B cell (primary cell): ENCODE data around the gene BPIFB6. TPM values are rescaled to one million over a fixed set of nuclear protein-coding genes. Genes with fewer than 3 reads are reported as not detected.

Source experiments
- ATAC-seq: fragments of 200-7000 bp; cut with Tn5 transposase; one replicate; pipeline ENCODE4 v1.10.0; 2021; ENCODE audit warnings: low read depth, mild to moderate bottlenecking, moderate number of reproducible peaks, moderate library complexity
- CTCF ChIA-PET: fragments of 350-600 bp; sonication (Branson Sonifier 250); formaldehyde crosslinking; loops from one replicate; lab custom pipeline; 2021; ENCODE audit warnings: antibody characterized with exemption, inconsistent platforms; lab: Charles Lee
- POLR2A ChIA-PET: fragments of 350-600 bp; sonication (Branson Sonifier 250); formaldehyde crosslinking; loops from one replicate; lab custom pipeline; 2021; ENCODE audit warnings: antibody characterized with exemption; lab: Charles Lee
- DNase-seq: peaks from one replicate; pipeline ENCODE4 v3.0.0; 2013
- H2AFZ ChIP-seq: 2 replicates; pipeline ENCODE4 v1.6.1; 2012; ENCODE audit warnings: mild to moderate bottlenecking, low read depth, low read length; ENCODE audit not compliant: insufficient read depth, poor library complexity, severe bottlenecking
- H3K27ac ChIP-seq, 2 donors: 1 replicate in 1 of 2; 2 replicates in 1 of 2; pipeline ENCODE4 v1.5.1; 2012 to 2013; ENCODE audit warnings: low read length in 2 of 2, mild to moderate bottlenecking in 2 of 2, moderate library complexity in 1 of 2
- H3K27me3 ChIP-seq, 4 experiments: fragments of 200-600 bp in 1 of 4; sonication (generic) in 1 of 4; replicated peaks in 1 of 4; 1 replicate in 2 of 4; 2 replicates in 2 of 4; pipeline versions ENCODE4 v1.6.1 to v1.7.0; 2013 to 2016; ENCODE audit warnings: low read length in 3 of 4, mild to moderate bottlenecking in 2 of 4, mixed read lengths in 1 of 4, moderate library complexity in 1 of 4; ENCODE audit not compliant: insufficient read depth in 4 of 4, control insufficient read depth in 3 of 4; ENCODE audit errors: control extremely low read depth in 1 of 4
- H3K36me3 ChIP-seq, 2 experiments: replicated peaks in 1 of 2; 1 replicate in 1 of 2; 2 replicates in 1 of 2; pipeline versions ENCODE4 v1.6.1 to v1.7.1; 2013; ENCODE audit warnings: low read length in 1 of 2; ENCODE audit not compliant: insufficient read depth in 2 of 2, control insufficient read depth in 1 of 2; ENCODE audit errors: control extremely low read depth in 1 of 2, extremely low read depth in 1 of 2
- H3K4me1 ChIP-seq, 2 donors: fragments of 200-600 bp in 1 of 2; sonication (generic) in 1 of 2; 1 replicate in 1 of 2; 2 replicates in 1 of 2; pipeline versions ENCODE4 v1.5.1 to v1.6.1; 2013 to 2017; ENCODE audit warnings: low read length in 2 of 2; ENCODE audit not compliant: control insufficient read depth in 2 of 2, insufficient read depth in 2 of 2
- H3K4me2 ChIP-seq: replicated peaks from 2 replicates; pipeline ENCODE3; 2012; ENCODE audit warnings: mild to moderate bottlenecking, low read depth, low read length; ENCODE audit not compliant: poor library complexity, severe bottlenecking
- H3K4me3 ChIP-seq, 5 experiments: fragments of 200-600 bp in 1 of 5; sonication (generic) in 1 of 5; 1 replicate in 3 of 5; 2 replicates in 2 of 5; pipeline versions ENCODE4 v1.5.1 to v1.7.0; 2011 to 2016; ENCODE audit warnings: low read length in 4 of 5, mild to moderate bottlenecking in 4 of 5, low read depth in 2 of 5, control low read depth in 1 of 5, moderate library complexity in 1 of 5; ENCODE audit not compliant: insufficient read depth in 1 of 5; ENCODE audit errors: control extremely low read depth in 1 of 5, extremely low read depth in 1 of 5
- H3K79me2 ChIP-seq: fragments of 200-600 bp; sonication (generic); one replicate; pipeline ENCODE4 v1.6.0; 2016; ENCODE audit warnings: low read length; ENCODE audit not compliant: control insufficient read depth, insufficient read depth
- H3K9ac ChIP-seq: fragments of 200-600 bp; sonication (generic); 2 replicates; pipeline ENCODE4 v1.6.1; 2017; ENCODE audit warnings: mild to moderate bottlenecking, low read length, moderate library complexity
- H3K9me3 ChIP-seq, 3 donors: one replicate each; pipeline versions ENCODE4 v1.6.1 to v1.7.1; 2013; ENCODE audit warnings: low read length in 2 of 3; ENCODE audit not compliant: control insufficient read depth in 2 of 3, insufficient read depth in 1 of 3; ENCODE audit errors: control extremely low read depth in 1 of 3
- H4K20me1 ChIP-seq: 2 replicates; pipeline ENCODE4 v1.6.0; 2012; ENCODE audit warnings: mild to moderate bottlenecking, low read length; ENCODE audit not compliant: insufficient read depth, control insufficient read depth, poor library complexity, severe bottlenecking
- H3K27ac Mint-ChIP-seq: one replicate; pipeline ENCODE4 v1.8.0; 2021; ENCODE audit warnings: mixed read lengths
- H3K27me3 Mint-ChIP-seq: one replicate; pipeline ENCODE4 v1.8.0; 2021; ENCODE audit warnings: mixed read lengths
- H3K4me1 Mint-ChIP-seq: one replicate; pipeline ENCODE4 v1.8.0; 2021; ENCODE audit warnings: mixed read lengths
- H3K4me3 Mint-ChIP-seq: one replicate; pipeline ENCODE4 v1.8.0; 2021; ENCODE audit warnings: mixed read lengths
- H3K9me3 Mint-ChIP-seq: one replicate; pipeline ENCODE4 v1.8.0; 2022; ENCODE audit warnings: mixed read lengths; ENCODE audit not compliant: insufficient read depth
- CTCF ChIP-seq: fragments of 200-600 bp; IDR thresholded peaks from one replicate; pipeline ENCODE4 v1.8.0; 2022; ENCODE audit warnings: antibody characterized with exemption, mild to moderate bottlenecking
- EZH2 ChIP-seq: IDR thresholded peaks from 2 replicates; pipeline ENCODE4 v1.6.1; 2012; ENCODE audit warnings: borderline replicate concordance, low read depth, mild to moderate bottlenecking, moderate library complexity, low read length; ENCODE audit not compliant: insufficient read depth, poor library complexity, severe bottlenecking
- WGBS: methylation state at CpG from one replicate; pipeline ENCODE4 v1.1.5; 2013; ENCODE audit warnings: missing lambda C conversion rate; ENCODE audit not compliant: insufficient coverage; 5-methylcytosine and 5-hydroxymethylcytosine counted together
- intact Hi-C: fragments of 100-400 bp; cut with micrococcal nuclease; formaldehyde crosslinking; loops from one replicate; pipeline ENCODE4 v1.10.0; 2022
- polyA plus RNA-seq: library from polyadenylated mRNA; depleted of rRNA; stranded (reverse); fragments of >200 nt; gene quantifications from 2 replicates; pipeline ENCODE4 v1.2.3, GENCODE V29; 2012
- total RNA-seq, 2 donors: library from RNA; stranded (reverse); fragments of 120-200 nt in 1 of 2; gene quantifications; 1 replicate in 1 of 2; 2 replicates in 1 of 2; pipeline versions ENCODE4 v1.2.3 to v1.2.4, GENCODE V29; 2013 to 2022

Gene BPIFB6
- total and polyA plus RNA-seq, 2 donors (not counting 1 experiment from before 2014, with no cell fraction given): not detected

- no peak overlapping the region for H3K27ac Mint-ChIP-seq
- no peaks in the 10 kb centered on the region for H4K20me1 ChIP-seq
- H3K27me3 ChIP-seq: peaks cover 0 to 3% (median 0%) of the 10 kb centered on the region in 4 experiments
- ATAC-seq: no peak
- TF ChIP-seq EZH2 (no peak), CTCF (no peak)
- no peaks in the 10 kb centered on the region for H3K36me3 ChIP-seq
- no peaks in the 10 kb centered on the region for H3K27me3 Mint-ChIP-seq
- POLR2A ChIA-PET: no interaction called here
- no peak overlapping the region for H3K4me3 Mint-ChIP-seq
- DNase-seq: no peak
- no peak overlapping the region for H2AFZ ChIP-seq
- intact Hi-C loops: no loop called here
- H3K4me1 ChIP-seq: no peaks in the 10 kb centered on the region
- CTCF ChIA-PET: no interaction called here
- H3K4me1 Mint-ChIP-seq: no peaks in the 10 kb centered on the region
- H3K9ac ChIP-seq: no peak overlapping the region
- H3K4me3 ChIP-seq: no peak overlapping the region
- H3K79me2 ChIP-seq: no peaks in the 10 kb centered on the region
- H3K9me3 Mint-ChIP-seq: no peaks in the 10 kb centered on the region
- no peak overlapping the region for H3K4me2 ChIP-seq
- no peak overlapping the region for H3K27ac ChIP-seq
- 80% methylated on average over 5 of the region's 5 CpGs for WGBS
- H3K9me3 ChIP-seq: no peaks in the 10 kb centered on the region
Measured at GRCh38 chr20:33026072-33026778, 5.2 kb upstream of the BPIFB6 start.
